Kidney epithelial cell (primary cell): ENCODE measurements around the gene KLHL40. TPM values are rescaled to one million over a fixed set of nuclear protein-coding genes. Genes with fewer than 3 reads are reported as not detected.
"Not testable (repeated sequence)": the region's sequence is repeated elsewhere in the genome, so short reads cannot be mapped to it uniquely, and the experiment has no call there.

Experiments
- DNase-seq: peaks from one replicate; pipeline ENCODE4 v3.0.0-alpha.2; 2010; ENCODE audit warnings: low read depth
- H3K27me3 ChIP-seq: 2 replicates; pipeline ENCODE4 v1.6.0; 2011; ENCODE audit warnings: low read length; ENCODE audit not compliant: control insufficient read depth, insufficient read depth
- H3K36me3 ChIP-seq: 2 replicates; pipeline ENCODE4 v1.5.1; 2011; ENCODE audit warnings: low read length; ENCODE audit not compliant: control insufficient read depth, insufficient read depth
- H3K4me3 ChIP-seq: 2 replicates; pipeline ENCODE4 v1.5.1; 2011; ENCODE audit warnings: low read depth, mild to moderate bottlenecking, control low read depth, low read length
- total RNA-seq: library from RNA; depleted of rRNA; stranded (reverse); fragments of >200 nt; gene quantifications from 2 replicates; pipeline ENCODE4 v1.2.3, GENCODE V29; 2015
- TF ChIP-seq, protein P1 (sequence below): IDR thresholded peaks from 2 replicates; pipeline ENCODE4 v1.5.1; 2011; ENCODE audit warnings: mild to moderate bottlenecking, moderate library complexity, low read length, control low read depth, inconsistent platforms; ENCODE audit not compliant: insufficient read depth, poor library complexity, severe bottlenecking

KLHL40 gene
- total RNA-seq, 1 donor from 2014 or later: not detected

DNA sequence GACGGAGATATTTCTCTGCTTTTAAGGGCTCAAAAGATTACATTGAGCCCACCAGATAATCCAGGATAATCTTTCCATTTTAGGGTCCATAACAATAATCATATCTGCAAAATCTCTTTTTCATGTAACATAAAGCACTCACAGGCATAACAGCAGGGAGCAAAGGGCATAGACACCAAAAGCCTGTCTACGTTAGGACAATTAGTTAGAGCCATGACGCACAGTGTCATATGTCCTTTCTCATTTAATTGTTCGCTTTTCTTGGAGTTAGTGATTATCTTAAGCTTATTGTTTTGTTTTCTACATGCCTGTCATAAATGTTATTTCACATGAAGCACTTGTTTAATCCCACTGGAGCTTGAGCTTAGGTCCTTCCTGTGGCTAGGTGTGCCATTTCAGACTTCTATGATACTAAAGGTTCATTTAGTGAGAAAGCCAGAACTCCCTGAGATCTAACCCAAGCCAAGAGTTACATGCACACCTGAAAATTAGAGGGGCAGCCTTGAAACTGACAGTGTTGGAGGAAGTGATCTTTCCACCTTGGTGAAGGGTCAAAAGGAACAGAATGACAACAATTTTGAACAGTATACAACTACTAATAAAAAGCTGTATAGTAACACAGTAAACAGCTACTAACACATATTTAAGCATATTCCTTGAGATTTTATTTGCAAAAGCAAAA is 29.0 kb downstream of the KLHL40 start:
- DNase-seq: no peak
- no peak overlapping the region for H3K4me3 ChIP-seq
- H3K36me3 ChIP-seq: no peaks in the 10 kb centered on the region
- TF ChIP-seq, protein P1, sequence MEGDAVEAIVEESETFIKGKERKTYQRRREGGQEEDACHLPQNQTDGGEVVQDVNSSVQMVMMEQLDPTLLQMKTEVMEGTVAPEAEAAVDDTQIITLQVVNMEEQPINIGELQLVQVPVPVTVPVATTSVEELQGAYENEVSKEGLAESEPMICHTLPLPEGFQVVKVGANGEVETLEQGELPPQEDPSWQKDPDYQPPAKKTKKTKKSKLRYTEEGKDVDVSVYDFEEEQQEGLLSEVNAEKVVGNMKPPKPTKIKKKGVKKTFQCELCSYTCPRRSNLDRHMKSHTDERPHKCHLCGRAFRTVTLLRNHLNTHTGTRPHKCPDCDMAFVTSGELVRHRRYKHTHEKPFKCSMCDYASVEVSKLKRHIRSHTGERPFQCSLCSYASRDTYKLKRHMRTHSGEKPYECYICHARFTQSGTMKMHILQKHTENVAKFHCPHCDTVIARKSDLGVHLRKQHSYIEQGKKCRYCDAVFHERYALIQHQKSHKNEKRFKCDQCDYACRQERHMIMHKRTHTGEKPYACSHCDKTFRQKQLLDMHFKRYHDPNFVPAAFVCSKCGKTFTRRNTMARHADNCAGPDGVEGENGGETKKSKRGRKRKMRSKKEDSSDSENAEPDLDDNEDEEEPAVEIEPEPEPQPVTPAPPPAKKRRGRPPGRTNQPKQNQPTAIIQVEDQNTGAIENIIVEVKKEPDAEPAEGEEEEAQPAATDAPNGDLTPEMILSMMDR: no peak
- H3K27me3 ChIP-seq: peaks cover 4% of the 10 kb centered on the region

DNA sequence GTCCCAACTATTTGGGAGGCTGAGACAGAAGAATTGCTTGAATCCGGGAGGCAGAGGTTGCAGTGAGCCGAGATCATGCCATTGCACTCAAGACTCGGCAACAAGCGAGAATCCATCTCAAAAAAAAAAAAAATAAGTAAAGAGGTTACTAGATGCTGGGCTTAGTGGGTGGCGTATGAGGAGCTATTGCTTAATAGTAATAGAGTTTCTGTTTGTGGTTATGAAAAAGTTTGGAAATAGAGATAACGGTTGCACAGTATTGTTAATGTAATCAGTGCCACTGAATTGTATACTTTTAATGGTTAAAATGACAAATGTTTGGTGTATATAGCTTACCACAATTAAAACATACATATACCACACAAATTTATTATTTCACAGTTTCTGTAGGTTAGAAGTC is 32.0 kb downstream of the KLHL40 start:
- TF ChIP-seq, protein P1: no peak
- no peak overlapping the region for H3K4me3 ChIP-seq
- peaks cover 2% of the 10 kb centered on the region for H3K27me3 ChIP-seq
- no peak for DNase-seq
- no peaks in the 10 kb centered on the region for H3K36me3 ChIP-seq

DNA sequence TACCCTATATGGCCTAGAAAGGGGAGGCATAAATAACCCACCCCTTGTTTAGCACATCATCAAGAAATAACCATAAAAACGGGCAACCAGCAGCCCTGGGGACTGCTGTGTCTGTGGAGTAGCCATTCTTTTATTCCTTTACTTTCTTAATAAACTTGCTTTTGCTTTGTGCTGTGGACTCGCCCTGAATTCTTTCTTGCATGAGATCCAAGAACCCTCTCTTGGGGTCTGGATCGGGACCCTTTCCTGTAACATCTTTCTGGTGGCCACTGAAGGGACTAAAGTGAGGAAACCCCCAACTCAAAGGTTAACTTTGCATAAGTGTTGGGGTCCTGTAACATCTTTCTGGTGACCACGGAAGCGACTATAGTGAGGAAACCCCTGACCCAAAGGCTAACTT is 33.0 kb downstream of the KLHL40 start:
- H3K27me3 ChIP-seq: peaks cover 2% of the 10 kb centered on the region
- H3K36me3 ChIP-seq: no peaks in the 10 kb centered on the region
- no peak overlapping the region for H3K4me3 ChIP-seq
- TF ChIP-seq, protein P1: no peak
- no peak for DNase-seq

DNA sequence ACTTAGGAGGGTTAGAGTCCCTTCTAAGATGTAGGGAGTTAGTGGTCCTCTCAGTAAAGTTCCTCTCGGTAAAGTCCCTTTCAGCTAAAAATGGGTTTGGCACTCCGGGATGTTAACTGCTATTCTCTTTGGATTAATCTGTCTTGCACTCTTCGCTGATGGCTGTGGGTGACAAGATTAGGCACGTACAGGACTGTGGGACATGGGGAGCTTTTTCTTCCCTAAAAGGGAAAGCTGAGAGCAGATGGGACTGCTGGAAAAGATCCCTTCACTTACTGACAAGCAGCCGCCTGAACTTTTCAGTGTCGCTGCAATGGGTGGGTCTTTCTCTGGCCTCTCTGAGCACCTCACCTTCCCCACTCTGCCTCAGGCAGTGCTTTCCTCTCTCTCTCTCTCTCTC is 33.7 kb downstream of the KLHL40 start:
- Histone ChIP-seq H3K36me3 (no peaks in the 10 kb centered on the region), H3K27me3 (peaks cover 2% of the 10 kb centered on the region), H3K4me3 (no peak overlapping the region)
- no peak for DNase-seq
- TF ChIP-seq, protein P1: no peak

DNA sequence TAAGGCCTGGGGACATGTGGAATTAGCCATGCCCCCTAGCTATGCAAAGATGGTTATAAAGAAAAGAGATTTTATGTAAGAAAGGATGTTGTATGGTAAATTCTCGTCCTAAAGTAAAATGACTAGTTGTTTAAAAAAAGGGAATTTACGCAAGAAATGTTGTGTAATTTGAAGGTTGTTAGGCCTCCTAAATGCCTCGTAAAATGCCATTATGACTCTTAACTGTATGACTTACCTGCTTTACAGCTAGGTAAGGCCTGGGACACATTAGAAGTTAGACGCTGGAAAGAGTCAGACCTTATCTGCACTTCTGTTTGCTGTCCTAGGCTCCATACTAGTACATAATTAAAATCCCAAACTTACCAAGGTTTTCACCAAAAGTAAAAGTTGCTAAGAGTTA is 34.8 kb downstream of the KLHL40 start:
- no peak overlapping the region for H3K4me3 ChIP-seq
- H3K36me3 ChIP-seq: no peaks in the 10 kb centered on the region
- TF ChIP-seq, protein P1: no peak
- peaks cover 2% of the 10 kb centered on the region for H3K27me3 ChIP-seq
- DNase-seq: no peak

DNA sequence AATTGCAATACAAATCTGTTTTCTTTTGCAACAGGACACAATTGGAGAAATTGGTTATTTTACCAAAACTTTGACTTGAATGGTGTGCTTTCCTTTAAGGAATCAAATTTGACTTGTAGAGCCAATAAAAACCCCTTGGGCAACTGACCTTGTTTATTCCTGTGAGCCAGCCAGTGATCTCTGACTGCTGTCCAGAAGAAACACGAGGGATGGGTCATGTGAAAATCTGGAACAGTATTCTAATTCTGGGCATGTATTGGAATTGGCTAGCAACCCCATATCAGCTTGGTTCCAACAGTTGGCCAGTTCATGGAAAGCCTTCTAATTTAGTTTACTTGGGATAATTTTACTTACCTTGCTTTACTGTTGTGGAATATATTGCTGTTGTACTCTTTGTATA is 36.4 kb downstream of the KLHL40 start:
- Histone ChIP-seq H3K4me3 (no peak overlapping the region), H3K27me3 (peaks cover 2% of the 10 kb centered on the region), H3K36me3 (no peaks in the 10 kb centered on the region)
- DNase-seq: no peak
- TF ChIP-seq, protein P1: no peak

DNA sequence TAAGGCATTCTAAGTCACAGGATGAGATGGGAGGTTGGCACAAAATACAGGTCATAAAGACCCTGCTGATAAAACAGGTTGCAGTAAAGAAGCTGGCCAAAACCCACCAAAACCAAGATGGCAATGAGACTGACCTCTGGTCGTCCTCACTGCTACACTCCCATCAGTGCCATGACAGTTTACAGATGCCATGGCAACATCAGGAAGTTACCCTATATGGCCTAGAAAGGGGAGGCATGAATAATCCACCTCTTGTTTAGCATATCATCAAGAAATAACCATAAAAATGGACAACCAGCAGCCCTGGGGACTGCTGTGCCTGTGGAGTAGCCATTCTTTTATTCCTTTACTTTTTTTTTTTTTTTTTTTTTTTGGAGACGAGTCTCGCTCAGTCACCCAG is 37.1 kb downstream of the KLHL40 start:
- not testable (repeated sequence) for DNase-seq, H3K4me3 ChIP-seq

More for the DNA sequence above, 37.1 kb downstream of the KLHL40 start:
- not testable (repeated sequence) for H3K27me3 ChIP-seq, H3K36me3 ChIP-seq
